Measurements from ENCODE around the gene GPR3.
"Not testable (repeated sequence)": the region's sequence is repeated elsewhere in the genome, so short reads cannot be mapped to it uniquely, and the experiment has no call there.

The GPR3 gene

GRCh38 chr1:27374362-27375086 is 17.9 kb upstream of the GPR3 start, which contains the start of gene FCN3:
Gene FCN3, minus strand, starts transcription at chr1:27374824. Its CDS starts 6 bp downstream, at chr1:27374818.
- in situ Hi-C loops (cut with HindIII; ENCODE audit: low pct_unique_long_range_greater_than_20kb, low sequenced_read_pairs), result no loop called here
- no peak for TF ChIP-seq JUND (IDR thresholded peaks at IDR 0.05; ENCODE audit: low read depth)

GRCh38 chr1:27377760-27378495 is 14.5 kb upstream of the GPR3 start:
- DNase-seq (ENCODE audit: low read depth in 1 of 2, low spot score in 1 of 2), result no peak
- in situ Hi-C loops (cut with HindIII; ENCODE audit: low pct_unique_long_range_greater_than_20kb, low sequenced_read_pairs), result no loop called here
- TF ChIP-seq JUND (IDR thresholded peaks at IDR 0.05; ENCODE audit: low read depth), result no peak

More at GRCh38 chr1:27374362-27375086, 17.9 kb upstream of the GPR3 start, which contains the start of gene FCN3:
- DNase-seq (ENCODE audit: low read depth in 1 of 2, low spot score in 1 of 2), result no peak

GRCh38 chr1:27379564-27380122 is 12.8 kb upstream of the GPR3 start:
- in situ Hi-C loops (cut with HindIII; ENCODE audit: low pct_unique_long_range_greater_than_20kb, low sequenced_read_pairs), result no loop called here
- no peak for TF ChIP-seq JUND (IDR thresholded peaks at IDR 0.05; ENCODE audit: low read depth)
- no peak for DNase-seq (ENCODE audit: low read depth in 1 of 2, low spot score in 1 of 2)

- in situ Hi-C loops (cut with HindIII; ENCODE audit: low pct_unique_long_range_greater_than_20kb, low sequenced_read_pairs), result no loop called here
- no peak for DNase-seq (ENCODE audit: low read depth in 1 of 2, low spot score in 1 of 2)
Measured at GRCh38 chr1:27380224-27380623, 12.2 kb upstream of the GPR3 start.

GRCh38 chr1:27380766-27381733 is 11.4 kb upstream of the GPR3 start:
- DNase-seq (ENCODE audit: low read depth in 1 of 2, low spot score in 1 of 2), result no peak
- TF ChIP-seq JUND (IDR thresholded peaks at IDR 0.05; ENCODE audit: low read depth), result no peak
- in situ Hi-C loops (cut with HindIII; ENCODE audit: low pct_unique_long_range_greater_than_20kb, low sequenced_read_pairs), result no loop called here

More at GRCh38 chr1:27380224-27380623, 12.2 kb upstream of the GPR3 start:
- TF ChIP-seq JUND (IDR thresholded peaks at IDR 0.05; ENCODE audit: low read depth), result no peak

GRCh38 chr1:27381969-27382762 is 10.3 kb upstream of the GPR3 start:
- in situ Hi-C loops (cut with HindIII; ENCODE audit: low pct_unique_long_range_greater_than_20kb, low sequenced_read_pairs), result no loop called here

GRCh38 chr1:27383039-27383605 is 9.3 kb upstream of the GPR3 start, which contains the start of gene CD164L2:
Gene CD164L2, minus strand, starts transcription at chr1:27383333. Its CDS starts 94 bp downstream, at chr1:27383239.
- peak; percentile 73 to 75 for DNase-seq (ENCODE audit: low read depth in 1 of 2, low spot score in 1 of 2)
- in situ Hi-C loops (cut with HindIII; ENCODE audit: low pct_unique_long_range_greater_than_20kb, low sequenced_read_pairs), result no loop called here
- TF ChIP-seq JUND (IDR thresholded peaks at IDR 0.05; ENCODE audit: low read depth), result no peak

More at GRCh38 chr1:27381969-27382762, 10.3 kb upstream of the GPR3 start:
- TF ChIP-seq JUND (IDR thresholded peaks at IDR 0.05; ENCODE audit: low read depth), result no peak
- DNase-seq (ENCODE audit: low read depth in 1 of 2, low spot score in 1 of 2), result no peak

- no peak for DNase-seq (ENCODE audit: low read depth in 1 of 2, low spot score in 1 of 2)
- TF ChIP-seq JUND (IDR thresholded peaks at IDR 0.05; ENCODE audit: low read depth), result no peak
- in situ Hi-C loops (cut with HindIII; ENCODE audit: low pct_unique_long_range_greater_than_20kb, low sequenced_read_pairs), result no loop called here
Measured at GRCh38 chr1:27383661-27384060, 8.8 kb upstream of the GPR3 start.

- in situ Hi-C loops (cut with HindIII; ENCODE audit: low pct_unique_long_range_greater_than_20kb, low sequenced_read_pairs); DNase-seq (ENCODE audit: low read depth in 1 of 2, low spot score in 1 of 2): not testable (repeated sequence)
Measured at GRCh38 chr1:27384797-27385196, 7.6 kb upstream of the GPR3 start.

GRCh38 chr1:27388337-27389005 is 4.0 kb upstream of the GPR3 start:
- DNase-seq (ENCODE audit: low read depth in 1 of 2, low spot score in 1 of 2), result peak; percentile 50 to 79
- in situ Hi-C loops (cut with HindIII; ENCODE audit: low pct_unique_long_range_greater_than_20kb, low sequenced_read_pairs), result no loop called here
- TF ChIP-seq JUND (IDR thresholded peaks at IDR 0.05; ENCODE audit: low read depth), result no peak

Data from T47D (cell line).